Esophagus muscularis mucosa (tissue), 4 donors: ENCODE measurements around the gene FSCN2. TPM values are rescaled to one million over a fixed set of nuclear protein-coding genes. Genes with fewer than 3 reads are reported as not detected.
A peak's percentile ranks its signal among the peaks of the same experiment; 100 is the strongest.

Experiments
- DNase-seq: peaks from one replicate; pipeline ENCODE4 v3.0.0-alpha.2; 2017; ENCODE audit errors: extremely low spot score
- H3K27ac ChIP-seq, 4 donors: fragments of 200-600 bp; sonication (generic); replicated peaks in 1 of 4; 1 replicate in 3 of 4; 2 replicates in 1 of 4; pipeline ENCODE4 v1.5.1; 2016 to 2019; ENCODE audit warnings: mild to moderate bottlenecking in 1 of 4
- H3K27me3 ChIP-seq, 4 donors: fragments of 200-600 bp; sonication (generic); one replicate each; pipeline versions ENCODE4 v1.5.1 to v1.6.0; 2016 to 2019
- H3K36me3 ChIP-seq, 4 donors: fragments of 200-600 bp; sonication (generic); one replicate each; pipeline ENCODE4 v1.5.1; 2016 to 2019
- H3K4me1 ChIP-seq, 4 donors: fragments of 200-600 bp; sonication (generic); one replicate each; pipeline ENCODE4 v1.5.1; 2016 to 2019
- H3K4me3 ChIP-seq, 4 donors: fragments of 200-600 bp; sonication (generic); 1 replicate in 2 of 4; 2 replicates in 2 of 4; pipeline ENCODE4 v1.5.1; 2016 to 2019; ENCODE audit warnings: mild to moderate bottlenecking in 4 of 4, moderate library complexity in 1 of 4
- H3K9me3 ChIP-seq, 4 donors: fragments of 200-600 bp; sonication (generic); 1 replicate in 3 of 4; 2 replicates in 1 of 4; pipeline ENCODE4 v1.5.1; 2016 to 2019
- EP300 ChIP-seq: sonication (generic); formaldehyde crosslinking; IDR thresholded peaks from one replicate; pipeline ENCODE4 v1.6.1; 2017; ENCODE audit warnings: antibody characterized with exemption
- POLR2A ChIP-seq: fragments of 450-650 bp; IDR thresholded peaks from one replicate; pipeline ENCODE4 v1.6.1; 2017; ENCODE audit warnings: antibody characterized with exemption, moderate library complexity, mild to moderate bottlenecking, low read depth
- POLR2AphosphoS5 ChIP-seq, 2 donors: sonication (generic); formaldehyde crosslinking; IDR thresholded peaks; one replicate each; pipeline ENCODE4 v1.6.1; 2017; ENCODE audit warnings: antibody characterized with exemption in 2 of 2
- WGBS: methylation state at CpG from one replicate; pipeline ENCODE4 v1.1.5; 2018; 5-methylcytosine and 5-hydroxymethylcytosine counted together
- intact Hi-C: fragments of 100-400 bp; cut with DNase I; formaldehyde crosslinking; loops from one replicate; pipeline ENCODE4 v1.15.1; 2023
- total RNA-seq, 4 donors: library from RNA; depleted of rRNA; stranded (reverse); fragments of >200 nt; gene quantifications; one replicate each; pipeline versions ENCODE4 v1.1.0 to v1.2.1, GENCODE V29; 2016
- TF ChIP-seq, protein P1 (sequence below), 3 experiments: fragments of 200-600 bp in 2 of 3; fragments of 450-650 bp in 1 of 3; sonication (generic) in 2 of 3; IDR thresholded peaks; one replicate each; pipeline ENCODE4 v1.5.1; 2017 to 2019; ENCODE audit warnings: antibody characterized with exemption in 3 of 3, mild to moderate bottlenecking in 2 of 3, moderate library complexity in 1 of 3

The FSCN2 gene
- total RNA-seq, 4 donors from 2014 or later, result 1.2 to 2.4 (median 1.7) TPM

DNA sequence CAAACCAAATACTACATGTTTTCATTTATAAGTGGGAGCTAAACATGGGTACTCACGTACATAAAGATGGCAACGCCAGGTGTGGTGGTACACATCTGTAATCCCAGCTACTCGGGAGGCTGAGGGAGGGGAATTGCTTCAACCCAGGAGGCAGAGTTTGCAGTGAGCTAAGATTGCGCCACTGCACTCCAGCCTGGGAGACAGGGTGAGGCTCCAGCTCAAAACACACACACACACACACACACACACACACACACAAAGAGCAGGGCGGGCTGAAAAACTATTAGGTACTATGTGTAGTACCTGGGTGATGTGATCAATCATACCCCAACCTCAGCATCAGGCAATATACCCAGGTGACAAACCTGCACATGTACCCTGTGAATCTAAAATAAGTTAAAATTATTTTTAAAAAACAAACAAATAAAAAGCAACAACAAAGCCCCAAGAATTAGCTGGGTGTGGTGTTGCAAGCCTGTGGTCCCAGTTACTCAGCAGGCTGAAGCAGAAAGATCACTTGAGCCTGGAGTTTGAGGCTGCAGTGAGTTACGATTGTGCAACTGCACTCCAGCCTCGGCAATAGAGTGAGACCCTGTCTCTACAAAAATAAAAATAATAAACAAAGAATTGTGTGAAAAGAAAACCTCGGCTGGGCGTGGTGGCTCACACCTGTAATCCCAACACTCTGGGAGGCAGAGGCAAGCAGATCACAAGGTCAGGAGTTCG lies 35.8 kb downstream of the FSCN2 start:
- intact Hi-C loops, result no loop called here
- peak overlapping the region in 2 of 4 donors; percentile 12 to 86 for H3K27ac ChIP-seq
- WGBS, result 80% methylated on average over 10 of the region's 10 CpGs
- H3K27me3 ChIP-seq, result no peaks in the 10 kb centered on the region
- TF ChIP-seq, protein P1, sequence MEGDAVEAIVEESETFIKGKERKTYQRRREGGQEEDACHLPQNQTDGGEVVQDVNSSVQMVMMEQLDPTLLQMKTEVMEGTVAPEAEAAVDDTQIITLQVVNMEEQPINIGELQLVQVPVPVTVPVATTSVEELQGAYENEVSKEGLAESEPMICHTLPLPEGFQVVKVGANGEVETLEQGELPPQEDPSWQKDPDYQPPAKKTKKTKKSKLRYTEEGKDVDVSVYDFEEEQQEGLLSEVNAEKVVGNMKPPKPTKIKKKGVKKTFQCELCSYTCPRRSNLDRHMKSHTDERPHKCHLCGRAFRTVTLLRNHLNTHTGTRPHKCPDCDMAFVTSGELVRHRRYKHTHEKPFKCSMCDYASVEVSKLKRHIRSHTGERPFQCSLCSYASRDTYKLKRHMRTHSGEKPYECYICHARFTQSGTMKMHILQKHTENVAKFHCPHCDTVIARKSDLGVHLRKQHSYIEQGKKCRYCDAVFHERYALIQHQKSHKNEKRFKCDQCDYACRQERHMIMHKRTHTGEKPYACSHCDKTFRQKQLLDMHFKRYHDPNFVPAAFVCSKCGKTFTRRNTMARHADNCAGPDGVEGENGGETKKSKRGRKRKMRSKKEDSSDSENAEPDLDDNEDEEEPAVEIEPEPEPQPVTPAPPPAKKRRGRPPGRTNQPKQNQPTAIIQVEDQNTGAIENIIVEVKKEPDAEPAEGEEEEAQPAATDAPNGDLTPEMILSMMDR (IDR thresholded peaks at IDR 0.05), result no peak
- no peak for TF ChIP-seq POLR2A
- no peak for TF ChIP-seq EP300
- TF ChIP-seq POLR2AphosphoS5 (IDR thresholded peaks at IDR 0.05), result no peak
- H3K36me3 ChIP-seq, result peaks cover 54 to 96% (median 87%) of the 10 kb centered on the region in 4 donors
- no peak for DNase-seq
- no peaks in the 10 kb centered on the region for H3K9me3 ChIP-seq
- H3K4me3 ChIP-seq, result no peak overlapping the region
- peaks cover 26 to 37% (median 34%) of the 10 kb centered on the region in 4 donors for H3K4me1 ChIP-seq

DNA sequence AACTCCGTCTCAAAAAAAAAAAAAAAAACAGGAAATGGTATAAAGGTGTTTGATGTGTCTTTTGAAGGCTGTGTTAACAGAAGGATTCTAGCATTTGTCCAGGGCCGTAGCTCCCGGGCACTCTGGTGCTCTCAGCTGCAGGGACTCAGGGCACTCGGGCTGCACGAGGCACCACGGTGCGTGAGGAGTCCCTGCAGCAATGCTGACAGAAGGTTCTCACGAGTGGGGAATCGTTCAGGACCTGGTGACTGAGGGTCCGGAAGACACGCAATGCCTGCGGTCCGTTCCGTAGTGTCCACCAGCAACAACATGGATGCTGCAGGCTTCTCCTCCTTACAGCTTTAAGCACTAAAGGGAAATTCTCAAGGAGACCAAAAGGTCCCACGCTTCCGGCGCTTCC lies 36.6 kb downstream of the FSCN2 start:
- intact Hi-C loops, result no loop called here
- TF ChIP-seq POLR2A, result no peak
- TF ChIP-seq POLR2AphosphoS5 (IDR thresholded peaks at IDR 0.05), result no peak
- TF ChIP-seq, protein P1 (IDR thresholded peaks at IDR 0.05), result no peak
- TF ChIP-seq EP300, result no peak
- Histone ChIP-seq H3K4me3 (no peak overlapping the region), H3K36me3 (peaks cover 56 to 97% (median 87%) of the 10 kb centered on the region in 4 donors), H3K9me3 (no peaks in the 10 kb centered on the region), H3K27ac (peak overlapping the region in 2 of 4 donors; percentile 12 to 86), H3K27me3 (no peaks in the 10 kb centered on the region), H3K4me1 (peaks cover 22 to 37% (median 34%) of the 10 kb centered on the region in 4 donors)
- WGBS, result 84% methylated on average over 10 of the region's 17 CpGs
- no peak for DNase-seq

DNA sequence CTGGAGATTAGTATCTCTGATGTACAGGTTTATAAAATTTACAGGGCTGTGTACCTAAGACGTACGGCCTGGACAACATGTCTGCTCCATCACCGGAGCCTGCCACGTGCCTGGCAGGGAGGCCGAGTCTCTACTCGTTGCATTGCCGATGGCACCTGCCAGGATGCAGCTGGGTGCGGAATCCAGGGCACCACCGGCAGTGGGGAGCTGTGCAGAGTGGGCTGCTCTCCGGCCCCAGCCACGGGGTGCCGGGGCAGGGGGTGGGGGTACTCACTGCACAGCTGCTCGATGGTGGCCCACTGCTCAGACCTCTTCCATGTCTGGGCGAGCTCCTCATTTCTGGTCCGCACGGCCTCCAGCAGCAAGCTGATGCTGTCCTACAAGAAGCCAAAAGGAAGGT lies 37.1 kb downstream of the FSCN2 start:
- TF ChIP-seq, protein P1 (IDR thresholded peaks at IDR 0.05), result no peak
- TF ChIP-seq POLR2A (no peak), EP300 (no peak), POLR2AphosphoS5 (IDR thresholded peaks at IDR 0.05) (no peak)
- no peak for DNase-seq
- 93% methylated on average over 16 of the region's 16 CpGs for WGBS
- Histone ChIP-seq H3K27me3 (no peaks in the 10 kb centered on the region), H3K9me3 (no peaks in the 10 kb centered on the region), H3K4me3 (no peak overlapping the region), H3K27ac (peak overlapping the region; percentile 66 to 86 (median 74)), H3K36me3 (peaks cover 58 to 97% (median 87%) of the 10 kb centered on the region in 4 donors), H3K4me1 (peaks cover 22 to 37% (median 34%) of the 10 kb centered on the region in 4 donors)
- intact Hi-C loops, result no loop called here

DNA sequence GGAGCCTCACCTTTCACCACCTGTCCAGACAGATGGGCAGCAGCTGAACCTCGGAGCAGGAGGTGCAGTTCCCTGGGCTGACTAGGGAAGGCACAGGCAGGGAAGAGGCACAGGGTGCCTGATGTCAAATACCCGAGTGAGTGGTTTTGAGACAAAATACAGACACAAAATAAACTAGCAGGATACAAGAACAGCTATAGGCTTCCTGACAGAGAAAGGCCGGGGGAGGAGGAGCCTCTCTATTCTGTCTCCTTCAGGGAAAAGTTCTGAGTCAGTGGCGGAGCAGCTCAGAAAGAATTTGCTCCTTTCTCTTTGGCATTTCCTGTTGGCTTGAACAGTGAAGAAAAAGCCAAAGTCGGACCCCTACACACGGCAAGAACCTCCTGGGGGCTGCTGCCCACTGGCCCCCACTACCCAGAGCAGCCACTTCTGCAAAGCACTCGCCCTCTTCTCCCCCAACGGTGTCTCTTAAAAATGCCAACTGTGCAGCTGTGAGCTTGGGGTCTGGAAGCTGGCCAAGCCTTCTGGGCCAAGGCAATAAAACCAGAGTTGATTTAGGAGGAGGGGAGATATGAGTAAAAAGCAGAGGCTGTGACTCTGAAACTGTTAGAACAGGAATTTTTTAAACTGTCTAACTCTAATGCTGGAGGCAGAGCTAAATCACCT lies 38.4 kb downstream of the FSCN2 start:
- Histone ChIP-seq H3K4me1 (peaks cover 22 to 37% (median 34%) of the 10 kb centered on the region in 4 donors), H3K36me3 (peaks cover 62 to 97% (median 87%) of the 10 kb centered on the region in 4 donors), H3K4me3 (peak overlapping the region; percentile 1 to 43 (median 26)), H3K27me3 (no peaks in the 10 kb centered on the region), H3K27ac (peak overlapping the region; percentile 66 to 86 (median 74)), H3K9me3 (no peaks in the 10 kb centered on the region)
- TF ChIP-seq EP300 (no peak), POLR2AphosphoS5 (IDR thresholded peaks at IDR 0.05) (peak; percentile 38 to 59), POLR2A (no peak)
- TF ChIP-seq, protein P1 (IDR thresholded peaks at IDR 0.05), result no peak
- intact Hi-C loops, result no loop called here
- 0% methylated on average over 8 of the region's 8 CpGs for WGBS
- DNase-seq, result no peak
